Measurements from ENCODE around the gene UIMC1.
"Not testable (repeated sequence)": the region's sequence is repeated elsewhere in the genome, so short reads cannot be mapped to it uniquely, and the experiment has no call there.

The UIMC1 gene

DNA sequence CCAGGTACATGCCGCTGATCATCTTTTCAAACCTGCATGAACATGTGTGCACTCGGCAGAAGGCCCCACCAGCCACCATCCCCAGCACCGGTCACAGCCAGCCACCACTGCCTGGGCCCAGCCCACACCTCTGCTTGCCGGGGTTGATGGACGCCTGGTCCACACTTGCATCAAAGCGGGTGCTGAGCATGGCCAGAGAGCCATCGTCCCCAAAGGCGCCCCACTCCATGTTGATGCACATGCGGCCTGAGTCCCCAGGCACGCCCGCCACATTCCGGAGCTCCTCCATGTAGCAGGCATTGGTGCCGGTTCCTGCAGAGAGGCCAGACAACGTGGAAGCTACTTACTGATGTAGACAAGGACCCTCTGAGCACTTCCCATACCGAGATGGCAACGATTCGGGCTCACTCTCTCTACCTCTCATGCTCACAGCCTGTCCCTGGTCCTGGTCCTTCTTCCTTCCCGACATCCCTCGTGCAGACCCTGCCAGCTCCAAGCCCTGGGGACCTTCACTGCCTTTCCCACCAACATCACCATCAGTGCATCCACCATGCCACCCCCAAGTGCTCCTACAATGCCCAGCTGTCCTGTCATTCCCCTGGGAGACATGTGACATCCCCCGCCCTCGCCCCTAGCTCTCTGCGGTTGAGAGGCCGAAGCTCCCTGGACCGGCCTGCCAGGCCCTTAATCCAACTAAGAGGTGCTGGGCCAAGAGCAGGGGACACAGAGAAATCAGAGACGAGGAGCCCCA lies 124.6 kb downstream of the UIMC1 start:
- no peak for DNase-seq

DNA sequence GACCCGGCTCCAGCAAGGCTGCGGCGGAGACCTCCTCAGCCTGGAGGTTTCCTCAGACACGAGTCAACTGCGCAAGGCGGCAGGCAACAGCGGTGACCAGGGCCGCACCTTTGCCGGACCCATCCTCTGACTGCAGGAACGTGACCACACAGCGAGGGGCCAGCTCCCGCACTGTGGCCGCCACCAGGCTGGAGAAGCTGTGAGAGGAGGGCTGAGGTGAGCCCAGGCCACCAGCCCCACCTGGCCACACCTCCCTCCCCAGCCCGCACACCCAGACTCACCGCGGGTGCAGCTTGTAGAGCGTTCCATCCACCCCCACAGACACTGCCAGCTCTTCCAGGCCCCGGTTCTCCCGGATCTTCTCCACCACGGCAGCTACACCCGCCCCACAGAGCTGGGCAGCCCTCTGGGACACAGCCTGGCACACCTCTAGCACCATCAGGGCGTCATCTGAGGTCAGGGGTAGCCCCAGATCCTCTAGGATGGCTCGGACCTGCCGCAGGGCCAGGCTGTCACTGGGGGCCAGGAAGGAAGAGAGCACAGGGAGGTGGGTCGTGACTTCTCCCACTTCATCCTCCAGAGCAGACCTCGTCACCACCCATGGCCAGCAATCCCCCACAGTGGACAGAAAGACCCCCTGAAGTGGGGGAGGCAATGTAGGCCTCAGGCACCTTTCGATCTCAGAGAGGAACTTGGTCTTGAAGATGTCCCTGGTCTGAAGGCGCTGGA lies 125.4 kb downstream of the UIMC1 start:
- no peak for DNase-seq

DNA sequence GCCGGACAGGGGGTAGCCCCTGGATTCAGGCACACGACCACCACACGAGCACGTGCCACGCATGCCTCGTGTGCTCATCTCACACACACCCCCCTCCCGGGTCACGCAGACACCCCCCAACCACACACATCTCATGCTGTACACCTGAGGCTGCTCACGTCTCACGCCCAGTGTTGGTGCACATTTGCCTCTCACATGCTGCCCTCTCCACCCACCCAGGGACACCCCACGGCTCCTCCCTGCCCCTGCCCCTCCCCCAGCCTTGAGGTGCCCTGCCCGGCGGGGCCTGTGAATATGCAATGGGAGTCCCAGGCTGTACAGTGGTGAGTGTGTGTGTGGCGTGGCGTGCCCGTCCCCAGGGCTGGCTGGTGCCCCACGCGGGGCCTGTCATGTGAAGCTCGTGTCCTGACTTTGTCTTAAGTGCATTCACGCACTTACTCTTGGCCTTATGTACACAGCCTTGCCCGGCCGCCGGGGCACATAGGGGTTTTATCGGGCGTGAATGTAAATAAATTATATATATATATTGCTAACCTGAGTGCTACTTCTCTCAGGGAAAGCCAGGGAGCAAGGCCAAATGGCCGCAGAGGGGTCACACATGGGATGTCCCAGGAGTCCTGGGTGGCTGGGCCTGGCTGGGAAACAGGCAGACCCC lies 126.1 kb downstream of the UIMC1 start:
- DNase-seq: no peak

DNA sequence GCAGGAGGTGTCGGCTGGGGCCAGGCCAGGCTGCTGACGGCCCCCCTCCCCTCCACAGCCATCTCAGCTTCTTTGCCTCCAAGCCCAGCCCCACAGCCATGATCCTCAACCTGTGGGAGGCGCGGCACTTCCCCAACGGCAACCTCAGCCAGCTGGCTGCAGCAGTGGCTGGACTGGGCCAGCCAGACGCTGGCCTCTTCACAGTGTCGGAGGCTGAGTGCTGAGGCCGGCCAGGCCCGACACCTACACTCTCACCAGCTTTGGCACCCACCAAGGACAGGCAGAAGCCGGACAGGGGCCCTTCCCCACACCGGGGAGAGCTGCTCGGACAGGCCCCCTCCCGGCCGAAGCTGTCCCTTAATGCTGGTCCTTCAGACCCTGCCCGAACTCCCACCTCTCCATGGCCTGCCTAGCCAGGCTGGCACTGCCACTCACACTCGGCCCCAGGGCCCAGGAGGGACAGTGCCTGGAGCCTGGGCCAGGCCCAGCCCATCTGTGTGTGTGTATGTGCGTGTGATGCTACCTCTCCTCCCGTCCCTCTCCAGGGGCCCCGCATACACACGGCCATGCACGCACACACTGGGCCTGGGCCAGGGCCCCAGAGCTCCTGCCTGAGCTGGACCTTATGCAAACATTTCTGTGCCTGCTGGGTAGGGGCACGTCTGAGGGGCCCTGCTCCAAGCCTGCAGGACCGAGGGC lies 126.8 kb downstream of the UIMC1 start:
- no peak for DNase-seq

DNA sequence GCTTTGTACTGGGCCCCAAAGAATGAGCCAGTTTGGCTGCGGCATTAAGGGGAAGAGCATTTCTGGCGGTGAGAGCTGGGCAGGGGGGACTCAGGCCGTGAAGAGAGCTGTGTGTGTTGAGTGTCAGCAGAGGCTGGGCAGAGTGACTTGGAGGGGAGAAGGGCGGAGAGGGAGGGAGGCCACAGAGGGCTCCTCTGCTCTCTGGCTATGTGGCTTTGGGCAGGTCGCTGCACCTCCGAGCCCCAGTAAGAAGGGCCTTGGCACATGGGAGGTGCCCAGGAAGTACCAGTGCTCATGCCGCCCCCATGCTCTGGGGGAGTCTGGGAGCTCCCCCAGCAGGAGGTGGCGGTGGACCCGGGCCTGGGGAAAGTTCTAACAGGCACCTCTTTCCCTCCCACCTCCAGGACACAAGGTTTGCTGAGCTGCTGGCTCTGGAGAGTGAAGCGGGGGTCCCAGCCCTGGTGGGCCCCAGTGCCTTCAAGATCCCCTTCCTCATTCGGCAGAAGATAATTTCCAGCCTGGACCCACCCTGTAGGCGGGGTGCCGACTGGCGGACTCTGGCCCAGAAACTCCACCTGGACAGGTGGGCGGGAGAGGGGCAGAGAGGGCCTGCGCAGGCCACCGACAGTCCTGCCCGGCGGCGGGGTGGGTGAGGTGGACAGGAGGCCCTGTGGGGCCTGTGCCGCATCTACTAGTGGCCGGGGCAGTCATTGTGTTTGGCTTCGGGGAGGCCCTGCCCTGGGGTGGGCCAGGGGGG lies 127.5 kb downstream of the UIMC1 start:
- no peak for DNase-seq

DNA sequence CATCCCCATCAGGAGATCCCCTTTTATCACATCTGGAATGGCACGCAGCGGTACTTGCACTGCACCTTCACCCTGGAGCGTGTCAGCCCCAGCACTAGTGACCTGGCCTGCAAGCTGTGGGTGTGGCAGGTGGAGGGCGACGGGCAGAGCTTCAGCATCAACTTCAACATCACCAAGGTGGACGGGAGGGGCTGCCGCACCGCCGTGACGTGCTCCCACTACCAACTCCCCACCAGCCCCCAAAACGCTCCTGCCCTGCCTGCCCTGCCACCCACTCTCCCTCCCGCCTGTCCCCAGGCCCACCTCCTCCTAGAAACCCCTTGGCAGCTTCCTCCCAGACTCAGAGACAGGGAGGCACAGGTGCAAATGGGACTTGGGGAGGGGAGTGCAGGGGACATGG lies 128.1 kb downstream of the UIMC1 start:
- DNase-seq: no peak

DNA sequence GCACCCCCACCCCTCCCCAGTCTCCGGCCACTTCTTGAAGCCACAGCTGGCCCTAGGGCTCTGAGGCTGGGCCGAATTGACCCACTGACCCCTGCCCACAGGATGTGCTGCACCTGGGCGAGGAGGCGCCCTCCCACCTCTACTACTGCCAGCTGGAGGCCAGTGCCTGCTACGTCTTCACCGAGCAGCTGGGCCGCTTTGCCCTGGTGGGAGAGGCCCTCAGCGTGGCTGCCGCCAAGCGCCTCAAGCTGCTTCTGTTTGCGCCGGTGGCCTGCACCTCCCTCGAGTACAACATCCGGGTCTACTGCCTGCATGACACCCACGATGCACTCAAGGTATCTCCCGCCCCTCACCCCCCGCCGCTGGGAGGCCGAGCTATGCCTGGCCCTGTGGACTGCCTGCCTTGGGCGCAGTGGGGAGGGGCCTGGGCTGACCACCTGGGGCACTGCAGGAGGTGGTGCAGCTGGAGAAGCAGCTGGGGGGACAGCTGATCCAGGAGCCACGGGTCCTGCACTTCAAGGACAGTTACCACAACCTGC lies 128.7 kb downstream of the UIMC1 start:
- DNase-seq: no peak

DNA sequence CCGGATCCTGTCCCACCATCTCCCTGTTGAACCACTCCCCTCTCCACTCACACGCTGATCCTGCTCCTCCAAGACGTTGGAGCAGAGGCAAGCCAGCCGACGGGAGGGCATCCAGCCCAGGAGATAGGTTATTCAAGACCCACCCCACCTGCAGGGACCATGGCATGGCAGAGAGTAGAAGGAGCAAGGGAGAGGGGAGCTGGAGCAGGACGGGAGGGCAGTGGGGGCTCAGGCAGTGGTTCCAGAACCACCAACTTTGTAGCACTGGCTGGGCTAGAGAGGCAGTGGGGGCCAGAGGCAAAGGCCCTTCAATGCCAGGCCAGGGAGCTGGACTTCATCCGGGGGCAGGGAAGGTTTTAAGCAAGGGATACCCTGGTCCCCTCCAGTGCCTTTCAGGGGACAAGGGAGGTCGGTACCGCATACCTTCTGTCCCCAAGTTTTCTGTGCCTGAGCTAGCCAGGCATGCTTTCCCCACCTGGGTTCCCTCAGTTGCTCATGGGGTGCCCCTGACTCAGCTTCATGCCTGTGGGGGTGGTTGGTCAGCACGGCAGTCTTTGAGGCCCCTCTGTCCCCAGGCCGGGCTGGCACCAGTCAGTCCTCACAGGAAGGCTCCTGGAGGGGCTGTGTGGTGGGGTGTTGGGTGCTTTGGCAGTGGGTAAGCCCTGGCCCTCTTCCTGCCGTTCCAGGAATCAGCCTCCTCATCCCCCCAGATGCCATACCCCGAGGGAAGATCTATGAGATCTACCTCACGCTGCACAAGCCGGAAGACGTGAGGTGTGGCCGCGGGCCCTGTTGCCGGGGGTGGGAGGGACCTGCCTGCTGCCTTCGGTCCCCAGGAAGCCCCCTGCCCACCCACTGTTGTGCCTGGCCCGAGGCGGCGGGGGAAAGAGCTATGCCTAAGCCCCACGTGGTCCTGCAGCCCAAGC lies 129.8 kb downstream of the UIMC1 start:
- no peak for DNase-seq

DNA sequence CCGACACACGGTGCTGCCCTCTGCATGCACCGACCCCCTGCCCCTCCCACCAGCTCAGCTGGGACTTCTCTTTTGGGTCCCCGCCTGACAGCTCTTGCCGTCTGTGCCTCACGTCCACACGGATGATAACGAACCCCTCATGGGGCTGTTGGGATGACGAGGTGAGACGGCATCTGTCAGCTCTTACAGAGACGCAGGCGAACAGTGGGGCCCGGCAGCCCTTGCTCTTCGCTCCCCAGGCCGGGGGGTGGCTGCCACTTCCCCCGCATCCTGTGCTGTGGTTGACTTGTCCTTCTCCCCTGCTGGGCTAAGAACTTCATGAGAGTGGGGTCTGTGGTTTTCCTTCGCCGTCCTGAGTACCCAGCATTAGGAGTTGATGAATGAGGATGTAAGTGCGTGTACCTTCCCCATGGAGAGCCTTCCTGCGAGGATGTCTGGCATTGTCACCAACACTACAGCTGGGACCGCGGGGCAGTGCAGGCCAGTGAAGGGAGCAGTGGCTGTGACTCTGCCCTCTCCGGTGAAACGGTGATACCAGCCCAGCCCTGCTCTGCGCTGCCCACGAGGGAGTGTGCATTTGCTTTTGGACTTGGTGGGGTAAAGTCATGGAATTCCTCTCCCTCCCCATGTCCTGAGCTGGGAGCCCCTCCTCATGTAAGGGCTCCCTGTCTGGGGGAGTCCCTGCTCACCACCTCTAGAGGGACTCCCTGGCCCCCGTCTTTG lies 130.6 kb downstream of the UIMC1 start:
- no peak for DNase-seq

DNA sequence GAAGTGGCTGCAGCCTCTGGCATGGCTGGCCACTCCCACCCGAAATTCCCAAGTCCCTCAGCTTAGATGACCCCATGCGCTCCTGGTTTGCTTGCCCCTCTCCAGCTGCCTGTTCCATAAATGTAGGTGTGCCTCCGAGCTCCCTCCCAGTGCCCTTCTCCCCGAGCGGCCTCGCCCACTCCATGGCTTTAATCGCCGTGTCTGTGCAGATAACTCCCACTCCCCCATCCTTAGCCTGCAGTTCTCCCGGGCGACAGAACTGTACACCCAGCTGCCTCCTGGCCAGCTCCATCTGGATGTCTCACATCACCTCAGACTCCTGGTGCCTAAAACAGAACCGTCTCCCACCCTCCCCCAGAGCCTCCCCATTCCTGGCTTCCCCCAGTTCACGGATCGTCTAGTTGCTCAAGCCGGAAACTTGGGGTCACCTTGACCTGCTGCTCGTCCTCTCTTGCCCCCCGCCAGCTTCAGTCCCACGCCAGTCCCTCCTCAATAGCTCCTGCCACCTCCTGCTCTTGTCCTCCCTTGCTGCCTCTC lies 131.5 kb downstream of the UIMC1 start:
- no peak for DNase-seq

DNA sequence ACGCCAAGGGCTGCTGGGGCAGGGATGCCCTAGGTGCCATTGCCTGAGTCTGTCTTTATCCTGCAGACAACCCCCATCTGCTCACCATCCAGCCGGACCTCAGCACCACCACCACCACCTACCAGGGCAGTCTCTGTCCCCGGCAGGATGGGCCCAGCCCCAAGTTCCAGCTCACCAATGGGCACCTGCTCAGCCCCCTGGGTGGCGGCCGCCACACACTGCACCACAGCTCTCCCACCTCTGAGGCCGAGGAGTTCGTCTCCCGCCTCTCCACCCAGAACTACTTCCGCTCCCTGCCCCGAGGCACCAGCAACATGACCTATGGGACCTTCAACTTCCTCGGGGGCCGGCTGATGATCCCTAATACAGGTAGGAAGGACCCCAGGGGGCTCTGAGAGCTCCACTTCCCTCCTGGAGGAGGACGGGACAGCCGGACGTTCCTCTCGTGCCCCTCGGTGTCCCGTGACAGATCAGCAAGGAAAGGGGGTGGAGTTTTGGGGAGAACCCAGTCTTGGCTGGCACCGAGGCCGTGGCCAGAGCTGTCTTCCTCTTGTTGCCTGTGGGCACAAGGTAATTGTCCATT lies 132.3 kb downstream of the UIMC1 start:
- no peak for DNase-seq

DNA sequence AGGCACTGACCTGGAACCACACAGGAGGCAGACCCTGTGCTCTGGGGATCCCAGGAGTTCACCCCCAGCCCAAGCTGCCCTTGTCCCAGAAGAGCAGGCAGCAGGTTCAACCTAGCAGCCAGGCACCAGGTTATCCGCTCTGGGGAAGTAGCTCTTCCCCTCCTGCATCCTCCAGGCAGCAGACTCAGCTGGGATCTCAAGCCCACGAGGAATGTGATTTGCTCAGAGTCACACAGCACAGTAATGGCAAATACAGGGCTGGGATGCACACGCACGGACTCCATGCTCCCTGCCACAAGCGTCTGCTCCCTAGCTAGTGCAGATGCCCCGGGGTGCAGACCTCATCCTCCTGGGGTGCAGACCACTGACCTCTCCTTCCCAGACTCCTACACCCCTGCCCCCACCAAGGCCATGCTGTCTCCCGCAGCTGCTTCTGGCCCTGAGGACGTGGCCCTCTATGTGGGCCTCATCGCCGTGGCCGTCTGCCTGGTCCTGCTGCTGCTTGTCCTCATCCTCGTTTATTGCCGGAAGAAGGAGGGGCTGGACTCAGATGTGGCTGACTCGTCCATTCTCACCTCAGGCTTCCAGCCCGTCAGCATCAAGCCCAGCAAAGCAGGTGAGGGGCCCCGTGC lies 132.9 kb downstream of the UIMC1 start:
- DNase-seq: no peak

DNA sequence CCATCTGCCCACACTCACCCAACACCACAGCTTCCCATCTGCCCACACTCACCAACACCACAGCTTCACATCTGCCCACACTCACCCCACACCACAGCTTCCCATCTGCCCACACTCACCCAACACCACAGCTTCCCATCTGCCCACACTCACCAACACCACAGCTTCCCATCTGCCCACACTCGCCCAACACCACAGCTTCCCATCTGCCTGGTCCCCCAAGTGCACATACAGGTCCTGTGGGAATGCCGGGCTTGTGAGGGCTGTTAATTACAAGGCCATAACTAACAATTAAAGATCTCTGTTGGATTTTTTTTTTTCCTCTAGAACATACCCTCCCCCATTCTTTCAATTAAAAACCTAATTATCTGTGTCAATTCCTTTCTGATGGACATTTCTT lies 133.6 kb downstream of the UIMC1 start:
- DNase-seq: not testable (repeated sequence)

DNA sequence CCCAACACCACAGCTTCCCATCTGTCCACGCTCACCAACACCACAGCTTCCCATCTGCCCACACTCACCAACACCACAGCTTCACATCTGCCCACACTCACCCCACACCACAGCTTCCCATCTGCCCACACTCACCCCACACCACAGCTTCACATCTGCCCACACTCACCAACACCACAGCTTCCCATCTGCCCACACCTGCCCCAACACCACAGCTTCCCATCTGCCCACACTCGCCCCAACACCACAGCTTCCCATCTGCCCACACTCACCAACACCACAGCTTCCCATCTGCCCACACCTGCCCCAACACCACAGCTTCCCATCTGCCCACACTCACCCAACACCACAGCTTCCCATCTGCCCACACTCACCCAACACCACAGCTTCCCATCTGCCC lies 134.0 kb downstream of the UIMC1 start:
- not testable (repeated sequence) for DNase-seq

DNA sequence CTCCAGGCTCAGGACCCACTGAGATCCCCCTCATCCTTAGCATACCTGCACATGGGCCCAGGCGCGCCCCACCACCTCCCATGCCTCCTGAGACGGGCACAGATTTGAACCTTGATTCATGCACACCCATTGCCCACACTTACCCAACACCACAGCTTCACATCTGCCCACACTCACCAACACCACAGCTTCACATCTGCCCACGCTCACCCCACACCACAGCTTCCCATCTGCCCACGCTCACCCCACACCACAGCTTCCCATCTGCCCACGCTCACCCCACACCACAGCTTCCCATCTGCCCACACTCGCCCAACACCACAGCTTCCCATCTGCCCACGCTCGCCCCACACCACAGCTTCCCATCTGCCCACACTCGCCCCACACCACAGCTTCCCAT lies 135.9 kb downstream of the UIMC1 start:
- DNase-seq: not testable (repeated sequence)

DNA sequence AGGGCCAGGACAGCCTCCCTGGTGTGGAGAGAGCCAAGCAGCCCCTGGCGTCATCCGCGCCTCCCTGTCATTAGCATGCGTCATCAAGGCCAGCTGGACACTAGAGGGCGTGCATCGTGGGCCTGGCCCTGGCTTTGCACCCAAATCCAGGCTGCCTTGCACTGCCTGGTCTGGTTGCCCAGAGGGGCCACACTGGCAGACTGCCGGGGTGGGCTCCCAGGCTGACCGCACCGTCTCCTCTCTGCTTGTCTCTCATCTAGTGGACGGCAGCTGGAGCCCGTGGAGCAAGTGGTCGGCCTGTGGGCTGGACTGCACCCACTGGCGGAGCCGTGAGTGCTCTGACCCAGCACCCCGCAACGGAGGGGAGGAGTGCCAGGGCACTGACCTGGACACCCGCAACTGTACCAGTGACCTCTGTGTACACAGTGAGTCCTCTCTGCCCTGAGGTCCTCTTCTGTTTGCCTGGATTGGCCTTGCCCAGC lies 136.4 kb downstream of the UIMC1 start:
- no peak for DNase-seq

DNA sequence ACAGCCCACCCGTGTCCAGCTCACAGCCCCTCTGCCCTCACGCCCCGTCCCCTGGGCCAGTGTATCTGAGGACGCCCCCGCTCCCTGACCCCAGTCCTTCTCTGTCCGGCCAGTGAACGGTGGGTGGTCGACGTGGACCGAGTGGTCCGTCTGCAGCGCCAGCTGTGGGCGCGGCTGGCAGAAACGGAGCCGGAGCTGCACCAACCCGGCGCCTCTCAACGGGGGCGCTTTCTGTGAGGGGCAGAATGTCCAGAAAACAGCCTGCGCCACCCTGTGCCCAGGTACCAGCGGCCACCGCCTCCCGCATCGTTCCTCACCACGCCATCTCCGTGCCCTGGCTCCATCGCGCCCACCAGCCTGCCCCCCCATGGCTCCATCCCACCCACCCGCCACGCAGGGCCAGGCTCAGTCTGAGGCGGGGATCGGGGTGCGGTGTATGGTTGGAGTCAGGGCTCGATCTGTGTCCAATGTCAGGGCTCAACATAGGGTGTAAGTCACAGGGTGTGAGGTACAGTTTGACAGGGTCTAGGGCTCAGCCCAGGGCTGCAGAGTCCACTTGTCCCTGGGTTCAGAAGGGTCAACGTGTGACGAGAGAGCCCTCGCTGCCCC lies 137.0 kb downstream of the UIMC1 start:
- no peak for DNase-seq

DNA sequence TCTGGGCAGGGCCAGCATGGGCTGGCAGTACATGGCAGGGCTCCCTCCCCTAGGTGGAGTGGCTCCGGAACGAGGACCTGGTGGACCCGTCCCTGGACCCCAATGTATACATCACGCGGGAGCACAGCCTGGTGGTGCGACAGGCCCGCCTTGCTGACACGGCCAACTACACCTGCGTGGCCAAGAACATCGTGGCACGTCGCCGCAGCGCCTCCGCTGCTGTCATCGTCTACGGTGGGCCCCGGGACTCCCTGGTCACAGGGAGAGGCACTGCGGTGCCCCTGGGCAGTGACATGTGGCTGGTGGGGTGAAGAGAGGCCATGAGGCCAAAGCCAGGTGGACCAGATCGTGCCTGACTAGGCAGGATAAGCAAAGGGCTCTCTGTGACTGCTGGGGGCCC lies 137.8 kb downstream of the UIMC1 start:
- no peak for DNase-seq

DNA sequence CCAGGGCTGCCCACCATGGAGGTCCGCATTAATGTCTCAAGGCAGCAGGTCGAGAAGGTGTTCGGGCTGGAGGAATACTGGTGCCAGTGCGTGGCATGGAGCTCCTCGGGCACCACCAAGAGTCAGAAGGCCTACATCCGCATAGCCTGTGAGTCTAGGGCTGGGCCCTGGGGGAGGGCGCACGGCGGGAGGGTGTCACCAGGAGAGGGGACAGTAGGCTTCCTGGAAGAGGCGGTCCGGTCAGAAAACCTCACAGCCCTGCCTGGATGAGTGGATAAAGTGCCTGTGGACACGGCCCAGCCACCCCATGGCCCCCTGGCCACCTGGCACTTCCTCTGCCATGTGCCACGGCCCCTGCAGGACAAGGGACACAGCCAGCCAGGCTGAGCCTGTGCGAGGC lies 138.5 kb downstream of the UIMC1 start:
- DNase-seq: no peak

All from kidney glomerular epithelial cell (primary cell).